ENCODE results near the gene COL20A1. TPM values are rescaled to one million over a fixed set of nuclear protein-coding genes. Genes with fewer than 3 reads are reported as not detected.

The COL20A1 gene
- total and polyA plus RNA-seq, 2 of the 13 experiments (the other 11 are each of a cell fraction or from before 2014, with no cell fraction given) = not detected

DNA sequence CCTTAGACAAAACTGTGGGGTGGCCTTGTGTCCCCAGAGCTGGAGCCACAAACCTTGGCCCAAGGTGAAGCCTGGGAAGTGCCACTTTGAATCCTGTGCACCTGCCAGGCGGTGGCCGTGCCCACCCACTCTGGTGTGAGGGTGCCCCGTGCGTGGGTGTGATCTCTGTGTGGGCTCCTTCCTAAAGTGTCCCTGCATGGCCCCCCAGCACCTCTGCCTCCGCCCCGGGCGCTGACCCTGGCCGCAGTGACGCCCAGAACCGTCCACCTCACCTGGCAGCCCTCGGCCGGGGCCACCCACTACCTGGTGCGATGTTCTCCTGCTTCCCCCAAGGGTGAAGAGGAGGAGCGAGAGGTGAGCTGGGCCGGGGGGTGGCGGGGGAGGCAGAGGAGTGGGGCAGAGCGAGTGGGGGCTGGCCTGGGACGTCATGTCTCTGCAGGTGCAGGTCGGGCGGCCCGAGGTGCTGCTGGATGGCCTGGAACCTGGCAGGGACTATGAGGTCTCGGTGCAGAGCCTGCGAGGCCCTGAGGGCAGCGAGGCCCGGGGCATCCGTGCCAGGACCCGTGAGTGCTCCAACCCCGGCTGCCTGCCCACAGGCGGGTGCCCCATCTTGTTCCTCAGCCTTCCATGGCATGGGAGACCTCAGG is 18.3 kb downstream of the COL20A1 start (continued):
- TF ChIP-seq, protein P1, sequence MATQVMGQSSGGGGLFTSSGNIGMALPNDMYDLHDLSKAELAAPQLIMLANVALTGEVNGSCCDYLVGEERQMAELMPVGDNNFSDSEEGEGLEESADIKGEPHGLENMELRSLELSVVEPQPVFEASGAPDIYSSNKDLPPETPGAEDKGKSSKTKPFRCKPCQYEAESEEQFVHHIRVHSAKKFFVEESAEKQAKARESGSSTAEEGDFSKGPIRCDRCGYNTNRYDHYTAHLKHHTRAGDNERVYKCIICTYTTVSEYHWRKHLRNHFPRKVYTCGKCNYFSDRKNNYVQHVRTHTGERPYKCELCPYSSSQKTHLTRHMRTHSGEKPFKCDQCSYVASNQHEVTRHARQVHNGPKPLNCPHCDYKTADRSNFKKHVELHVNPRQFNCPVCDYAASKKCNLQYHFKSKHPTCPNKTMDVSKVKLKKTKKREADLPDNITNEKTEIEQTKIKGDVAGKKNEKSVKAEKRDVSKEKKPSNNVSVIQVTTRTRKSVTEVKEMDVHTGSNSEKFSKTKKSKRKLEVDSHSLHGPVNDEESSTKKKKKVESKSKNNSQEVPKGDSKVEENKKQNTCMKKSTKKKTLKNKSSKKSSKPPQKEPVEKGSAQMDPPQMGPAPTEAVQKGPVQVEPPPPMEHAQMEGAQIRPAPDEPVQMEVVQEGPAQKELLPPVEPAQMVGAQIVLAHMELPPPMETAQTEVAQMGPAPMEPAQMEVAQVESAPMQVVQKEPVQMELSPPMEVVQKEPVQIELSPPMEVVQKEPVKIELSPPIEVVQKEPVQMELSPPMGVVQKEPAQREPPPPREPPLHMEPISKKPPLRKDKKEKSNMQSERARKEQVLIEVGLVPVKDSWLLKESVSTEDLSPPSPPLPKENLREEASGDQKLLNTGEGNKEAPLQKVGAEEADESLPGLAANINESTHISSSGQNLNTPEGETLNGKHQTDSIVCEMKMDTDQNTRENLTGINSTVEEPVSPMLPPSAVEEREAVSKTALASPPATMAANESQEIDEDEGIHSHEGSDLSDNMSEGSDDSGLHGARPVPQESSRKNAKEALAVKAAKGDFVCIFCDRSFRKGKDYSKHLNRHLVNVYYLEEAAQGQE (IDR thresholded peaks at IDR 0.05; ENCODE audit: borderline replicate concordance in 1 of 2, low read depth in 1 of 2, low read length in 2 of 2) = no peak

DNA sequence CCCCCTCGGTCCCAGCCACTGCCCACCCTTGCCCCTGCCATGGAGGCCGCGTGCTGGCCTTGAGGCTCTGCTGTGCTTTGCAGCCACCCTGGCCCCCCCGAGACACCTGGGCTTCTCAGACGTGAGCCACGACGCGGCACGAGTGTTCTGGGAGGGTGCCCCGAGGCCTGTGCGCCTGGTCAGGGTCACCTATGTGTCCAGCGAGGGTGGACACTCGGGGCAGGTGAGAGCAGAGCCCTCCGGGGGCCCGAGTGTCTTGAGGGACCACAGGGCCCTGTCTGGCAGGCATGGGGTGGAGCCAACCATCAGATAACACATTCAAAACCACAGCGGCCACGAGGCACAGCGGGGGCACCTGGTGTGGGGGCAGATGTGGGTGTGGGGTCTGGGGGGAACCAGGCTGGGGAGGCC is 18.9 kb downstream of the COL20A1 start:
- intact Hi-C loops (cut with micrococcal nuclease; ENCODE audit: unreplicated experiment) (no loop called here), in situ Hi-C loops (cut with HindIII; ENCODE audit: extremely low pct_ligation_motif_present, low pct_unique_long_range_greater_than_20kb) (no loop called here)
- H3K79me2 ChIP-seq (ENCODE audit: insufficient read depth, low read length) = no peaks in the 10 kb centered on the region
- H3K9ac ChIP-seq (ENCODE audit: insufficient read depth, low read depth, low read length) = no peak overlapping the region
- no peak for ATAC-seq
- H3K36me3 ChIP-seq (replicated peaks in 1 of 2; ENCODE audit: control insufficient read depth in 1 of 2, insufficient read depth in 2 of 2, low read length in 2 of 2) = no peaks in the 10 kb centered on the region
- H3K4me3 ChIP-seq (replicated peaks in 1 of 3; ENCODE audit: insufficient read depth in 1 of 3, low read depth in 2 of 3, low read length in 3 of 3) = no peak overlapping the region
- no peaks in the 10 kb centered on the region for H3K9me3 ChIP-seq (ENCODE audit: low read length)
- no peak overlapping the region for H3K4me2 ChIP-seq (ENCODE audit: low read depth, low read length)
- no peaks in the 10 kb centered on the region for H3K4me1 ChIP-seq (ENCODE audit: insufficient read depth, low read length)
- no peak for TF ChIP-seq SOX13 (IDR thresholded peaks at IDR 0.05)
- TF ChIP-seq SOX13 (CRISPR knock-in tag; conservative IDR thresholded peaks at IDR 0.05 in 1 of 2, IDR thresholded peaks at IDR 0.05 in 1 of 2) = no peak
- TF ChIP-seq ZC3H13 (CRISPR knock-in tag; IDR thresholded peaks at IDR 0.05) = no peak
- no peak for TF ChIP-seq MATR3 (CRISPR knock-in tag; IDR thresholded peaks at IDR 0.05)
- TF ChIP-seq ZBTB21 (CRISPR knock-in tag; IDR thresholded peaks at IDR 0.05) = no peak
- TF ChIP-seq, protein P2, sequence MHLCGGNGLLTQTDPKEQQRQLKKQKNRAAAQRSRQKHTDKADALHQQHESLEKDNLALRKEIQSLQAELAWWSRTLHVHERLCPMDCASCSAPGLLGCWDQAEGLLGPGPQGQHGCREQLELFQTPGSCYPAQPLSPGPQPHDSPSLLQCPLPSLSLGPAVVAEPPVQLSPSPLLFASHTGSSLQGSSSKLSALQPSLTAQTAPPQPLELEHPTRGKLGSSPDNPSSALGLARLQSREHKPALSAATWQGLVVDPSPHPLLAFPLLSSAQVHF (CRISPR knock-in tag; IDR thresholded peaks at IDR 0.05) = no peak
- TF ChIP-seq THYN1 (CRISPR knock-in tag; IDR thresholded peaks at IDR 0.05; ENCODE audit: borderline replicate concordance, low read depth) = no peak
- 0 out of 2 replicates have a peak, but pooled peaks have one; percentile 55 for TF ChIP-seq PCBP1 (IDR thresholded peaks at IDR 0.05; ENCODE audit: borderline replicate concordance, low read depth, low read length)
- TF ChIP-seq MTA1 (CRISPR knock-in tag; IDR thresholded peaks at IDR 0.05; ENCODE audit: borderline replicate concordance) = no peak
- no peak for TF ChIP-seq HOXA9 (CRISPR knock-in tag; IDR thresholded peaks at IDR 0.05; ENCODE audit: borderline replicate concordance)
- TF ChIP-seq, protein P3, sequence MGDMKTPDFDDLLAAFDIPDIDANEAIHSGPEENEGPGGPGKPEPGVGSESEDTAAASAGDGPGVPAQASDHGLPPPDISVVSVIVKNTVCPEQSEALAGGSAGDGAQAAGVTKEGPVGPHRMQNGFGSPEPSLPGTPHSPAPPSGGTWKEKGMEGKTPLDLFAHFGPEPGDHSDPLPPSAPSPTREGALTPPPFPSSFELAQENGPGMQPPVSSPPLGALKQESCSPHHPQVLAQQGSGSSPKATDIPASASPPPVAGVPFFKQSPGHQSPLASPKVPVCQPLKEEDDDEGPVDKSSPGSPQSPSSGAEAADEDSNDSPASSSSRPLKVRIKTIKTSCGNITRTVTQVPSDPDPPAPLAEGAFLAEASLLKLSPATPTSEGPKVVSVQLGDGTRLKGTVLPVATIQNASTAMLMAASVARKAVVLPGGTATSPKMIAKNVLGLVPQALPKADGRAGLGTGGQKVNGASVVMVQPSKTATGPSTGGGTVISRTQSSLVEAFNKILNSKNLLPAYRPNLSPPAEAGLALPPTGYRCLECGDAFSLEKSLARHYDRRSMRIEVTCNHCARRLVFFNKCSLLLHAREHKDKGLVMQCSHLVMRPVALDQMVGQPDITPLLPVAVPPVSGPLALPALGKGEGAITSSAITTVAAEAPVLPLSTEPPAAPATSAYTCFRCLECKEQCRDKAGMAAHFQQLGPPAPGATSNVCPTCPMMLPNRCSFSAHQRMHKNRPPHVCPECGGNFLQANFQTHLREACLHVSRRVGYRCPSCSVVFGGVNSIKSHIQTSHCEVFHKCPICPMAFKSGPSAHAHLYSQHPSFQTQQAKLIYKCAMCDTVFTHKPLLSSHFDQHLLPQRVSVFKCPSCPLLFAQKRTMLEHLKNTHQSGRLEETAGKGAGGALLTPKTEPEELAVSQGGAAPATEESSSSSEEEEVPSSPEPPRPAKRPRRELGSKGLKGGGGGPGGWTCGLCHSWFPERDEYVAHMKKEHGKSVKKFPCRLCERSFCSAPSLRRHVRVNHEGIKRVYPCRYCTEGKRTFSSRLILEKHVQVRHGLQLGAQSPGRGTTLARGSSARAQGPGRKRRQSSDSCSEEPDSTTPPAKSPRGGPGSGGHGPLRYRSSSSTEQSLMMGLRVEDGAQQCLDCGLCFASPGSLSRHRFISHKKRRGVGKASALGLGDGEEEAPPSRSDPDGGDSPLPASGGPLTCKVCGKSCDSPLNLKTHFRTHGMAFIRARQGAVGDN (CRISPR knock-in tag; IDR thresholded peaks at IDR 0.05) = peak; percentile 7; the same call in 1 of the 2 replicates
- no peak for TF ChIP-seq ZNF777 (CRISPR knock-in tag; IDR thresholded peaks at IDR 0.05)
- no TSS peak for BruUV-seq (replicated peaks)
- POLR2A ChIA-PET = no interaction called here
- H2AFZ ChIP-seq (ENCODE audit: low read length) = no peak overlapping the region
- CTCF ChIA-PET (ENCODE audit: low intra/inter-chr PET ratio, low total read pairs) = interaction anchor here (3.4 kb wide), 1 partner anchor 71 kb away, joined by 69 read pairs; no protein-coding TSS in a partner anchor
- peaks cover 14% of the 10 kb centered on the region; the same call in 1 of the 2 replicates for H4K20me1 ChIP-seq (ENCODE audit: insufficient read depth, low read length)
- 9% methylated on average over 6 of the region's 18 CpGs for WGBS (ENCODE audit: low lambda C conversion rate)
- FAIRE-seq = no peak
- DNase-seq (ENCODE audit: low spot score) = no peak
- no peak overlapping the region for H3K27ac ChIP-seq (ENCODE audit: extremely low read length, insufficient read depth, low read length)
- H3K27me3 ChIP-seq (ENCODE audit: control insufficient read depth in 1 of 2, insufficient read depth in 2 of 2, low read length in 2 of 2) = peaks cover 20 to 72% of the 10 kb centered on the region in 2 experiments
